H1 (cell line): ENCODE measurements around the gene ST6GALNAC3. TPM values are rescaled to one million over a fixed set of nuclear protein-coding genes. Genes with fewer than 3 reads are reported as not detected.

Source experiments
- CTCF ChIA-PET: fragments of 300-600 bp; sonication (Branson Sonifier 250); formaldehyde crosslinking; loops from one replicate; lab custom pipeline; 2021; ENCODE audit not compliant: partially characterized antibody; lab: Charles Lee
- POLR2A ChIA-PET: fragments of 300-600 bp; sonication (Branson Sonifier 250); formaldehyde crosslinking; loops from one replicate; lab custom pipeline; 2021; ENCODE audit warnings: inconsistent platforms; ENCODE audit not compliant: partially characterized antibody; lab: Charles Lee
- DNase-seq, 2 experiments: peaks; one replicate each; pipeline versions ENCODE4 v3.0.0 to v3.0.0-alpha.2; 2010 to 2022; ENCODE audit warnings: low spot score in 2 of 2, low read depth in 1 of 2, mixed read lengths in 1 of 2
- FAIRE-seq: peaks from 2 replicates; lab custom pipeline; 2011; peaks lifted over from hg19 to GRCh38; lab: Jason Lieb, UNC
- H2AFZ ChIP-seq: 2 replicates; pipeline ENCODE4 v1.8.1; 2012; ENCODE audit warnings: low read length, inconsistent platforms
- H2AK5ac ChIP-seq: 2 replicates; pipeline ENCODE4 v1.6.1; 2013; ENCODE audit warnings: low read depth, low read length
- H2BK120ac ChIP-seq: replicated peaks from 2 replicates; pipeline ENCODE3; 2013; ENCODE audit warnings: low read depth, low read length, inconsistent platforms
- H2BK12ac ChIP-seq: 2 replicates; pipeline ENCODE4 v1.6.1; 2013; ENCODE audit warnings: low read depth, low read length
- H2BK15ac ChIP-seq: 2 replicates; pipeline ENCODE4 v1.6.1; 2013; ENCODE audit warnings: low read length
- H2BK20ac ChIP-seq: 2 replicates; pipeline ENCODE4 v1.6.1; 2013; ENCODE audit warnings: low read length
- H2BK5ac ChIP-seq: 2 replicates; pipeline ENCODE4 v1.6.1; 2013; ENCODE audit warnings: low read depth, low read length
- H3K14ac ChIP-seq: 2 replicates; pipeline ENCODE4 v1.6.1; 2013; ENCODE audit warnings: inconsistent platforms; ENCODE audit not compliant: insufficient read length
- H3K18ac ChIP-seq: 2 replicates; pipeline ENCODE4 v1.6.1; 2013; ENCODE audit warnings: low read length; ENCODE audit errors: extremely low read depth
- H3K23ac ChIP-seq: 2 replicates; pipeline ENCODE4 v1.6.1; 2013; ENCODE audit warnings: inconsistent platforms; ENCODE audit not compliant: insufficient read length
- H3K23me2 ChIP-seq: 2 replicates; pipeline ENCODE4 v1.6.1; 2013; ENCODE audit warnings: low read depth, low read length
- H3K27ac ChIP-seq: 2 replicates; pipeline ENCODE4 v1.6.1; 2011; ENCODE audit warnings: low read depth, low read length, inconsistent platforms
- H3K27me3 ChIP-seq, 4 experiments: replicated peaks in 1 of 4; 1 replicate in 1 of 4; 2 replicates in 3 of 4; pipeline versions ENCODE4 v1.6.1 to v1.8.1; 2011 to 2013; ENCODE audit warnings: low read length in 3 of 4, mild to moderate bottlenecking in 3 of 4, inconsistent platforms in 2 of 4, mixed read lengths in 2 of 4, moderate library complexity in 1 of 4; ENCODE audit not compliant: control insufficient read depth in 3 of 4, insufficient read depth in 3 of 4; ENCODE audit errors: extremely low read depth in 1 of 4
- H3K36me3 ChIP-seq, 4 experiments: 2 replicates each; pipeline versions ENCODE4 v1.6.1 to v1.8.1; 2011 to 2013; ENCODE audit warnings: mild to moderate bottlenecking in 4 of 4, low read length in 3 of 4, moderate library complexity in 2 of 4, control low read depth in 1 of 4, inconsistent platforms in 1 of 4; ENCODE audit not compliant: insufficient read depth in 4 of 4, control insufficient read depth in 2 of 4
- H3K4ac ChIP-seq: replicated peaks from 2 replicates; pipeline ENCODE3; 2013; ENCODE audit warnings: low read length, low read depth, mixed read lengths, inconsistent platforms; ENCODE audit not compliant: insufficient read length
- H3K4me1 ChIP-seq, 4 experiments: replicated peaks in 1 of 4; 1 replicate in 1 of 4; 2 replicates in 3 of 4; pipeline versions ENCODE4 v1.6.1 to v1.8.1; 2011 to 2013; ENCODE audit warnings: low read length in 3 of 4, inconsistent platforms in 2 of 4, mixed read lengths in 1 of 4; ENCODE audit not compliant: insufficient read depth in 4 of 4, control insufficient read depth in 3 of 4
- H3K4me2 ChIP-seq, 2 experiments: 2 replicates each; pipeline versions ENCODE4 v1.6.1 to v1.8.1; 2011 to 2013; ENCODE audit warnings: low read depth in 2 of 2, low read length in 2 of 2, control low read depth in 1 of 2, inconsistent platforms in 1 of 2, mild to moderate bottlenecking in 1 of 2; ENCODE audit not compliant: insufficient read depth in 1 of 2
- H3K4me3 ChIP-seq, 4 experiments: fragments of 200-600, 300-600 bp in 1 of 4; sonication (generic), shearing (Covaris generic), sonication (Bioruptor Twin) in 1 of 4; 2 replicates each; pipeline versions ENCODE4 v1.5.1 to v1.8.1; 2011 to 2016; ENCODE audit warnings: low read length in 4 of 4, low read depth in 3 of 4, control low read depth in 2 of 4, inconsistent platforms in 2 of 4, mild to moderate bottlenecking in 2 of 4, mixed read lengths in 1 of 4, moderate library complexity in 1 of 4; ENCODE audit not compliant: insufficient read depth in 2 of 4; ENCODE audit errors: extremely low read depth in 1 of 4
- H3K56ac ChIP-seq: replicated peaks from 2 replicates; pipeline ENCODE3; 2013; ENCODE audit warnings: low read depth, mild to moderate bottlenecking, mixed read lengths, low read length, inconsistent platforms; ENCODE audit not compliant: insufficient read length
- H3K79me1 ChIP-seq: 2 replicates; pipeline ENCODE4 v1.6.1; 2013; ENCODE audit warnings: low read depth, low read length, control low read depth
- H3K79me2 ChIP-seq, 2 experiments: 2 replicates each; pipeline versions ENCODE4 v1.6.1 to v1.8.1; 2012 to 2013; ENCODE audit warnings: low read length in 2 of 2, mild to moderate bottlenecking in 2 of 2, inconsistent platforms in 1 of 2; ENCODE audit not compliant: insufficient read depth in 2 of 2, control insufficient read depth in 1 of 2
- H3K9ac ChIP-seq, 4 experiments: replicated peaks in 1 of 4; 1 replicate in 1 of 4; 2 replicates in 3 of 4; pipeline versions ENCODE4 v1.6.1 to v1.8.1; 2011 to 2013; ENCODE audit warnings: low read depth in 3 of 4, low read length in 3 of 4, control low read depth in 2 of 4, mild to moderate bottlenecking in 2 of 4, moderate library complexity in 2 of 4, inconsistent platforms in 1 of 4; ENCODE audit errors: extremely low read depth in 1 of 4
- H3K9me3 ChIP-seq, 2 experiments: 2 replicates each; pipeline versions ENCODE4 v1.6.1 to v1.8.1; 2012 to 2013; ENCODE audit warnings: mild to moderate bottlenecking in 2 of 2, moderate library complexity in 2 of 2, control low read depth in 1 of 2, inconsistent platforms in 1 of 2, low read depth in 1 of 2, low read length in 1 of 2, mixed read lengths in 1 of 2; ENCODE audit not compliant: insufficient read depth in 2 of 2
- H4K20me1 ChIP-seq, 2 experiments: replicated peaks in 1 of 2; 2 replicates each; pipeline versions ENCODE3 to v1.8.1; 2011 to 2013; ENCODE audit warnings: inconsistent platforms in 2 of 2, low read length in 2 of 2, mild to moderate bottlenecking in 1 of 2; ENCODE audit not compliant: insufficient read depth in 2 of 2, control insufficient read depth in 1 of 2
- H4K5ac ChIP-seq: 2 replicates; pipeline ENCODE4 v1.6.1; 2013; ENCODE audit warnings: low read length, low read depth, mixed read lengths, inconsistent platforms; ENCODE audit not compliant: insufficient read length
- H4K8ac ChIP-seq: 2 replicates; pipeline ENCODE4 v1.8.0; 2013; ENCODE audit warnings: mild to moderate bottlenecking, moderate library complexity, low read length, inconsistent platforms; ENCODE audit not compliant: insufficient read depth; ENCODE audit errors: extremely low read depth
- H4K91ac ChIP-seq: replicated peaks from 2 replicates; pipeline ENCODE3; 2013; ENCODE audit warnings: low read length, mixed read lengths, inconsistent platforms; ENCODE audit not compliant: insufficient read length
- CBX5 ChIP-seq: fragments of 300-800, 300-1000 bp; sonication (generic); IDR thresholded peaks from 2 replicates; pipeline ENCODE4 v1.7.1; 2016; ENCODE audit warnings: antibody characterized with exemption, low read length, low read depth
- EGR1 ChIP-seq: IDR thresholded peaks from 2 replicates; pipeline ENCODE4 v1.6.1; 2011; ENCODE audit warnings: low read depth, low read length, borderline replicate concordance
- FOSL1 ChIP-seq: IDR thresholded peaks from 2 replicates; pipeline ENCODE4 v1.6.1; 2011; ENCODE audit warnings: mild to moderate bottlenecking, low read depth, low read length, moderate library complexity; ENCODE audit not compliant: insufficient read depth
- RAD21 ChIP-seq, 2 experiments: IDR thresholded peaks in 1 of 2; conservative IDR thresholded peaks in 1 of 2; 2 replicates each; pipeline ENCODE4 v1.6.1; 2011; ENCODE audit warnings: low read depth in 2 of 2, low read length in 2 of 2, improper control_type of control experiment in 1 of 2, inconsistent platforms in 1 of 2, mild to moderate bottlenecking in 1 of 2, moderate library complexity in 1 of 2
- SAP30 ChIP-seq: fragments of 300-600 bp; sonication (generic); IDR thresholded peaks from 2 replicates; pipeline ENCODE4 v1.7.1; 2012; ENCODE audit warnings: low read length, moderate library complexity, mild to moderate bottlenecking, inconsistent platforms; ENCODE audit not compliant: insufficient read depth, insufficient replicate concordance
- SP4 ChIP-seq: IDR thresholded peaks from 2 replicates; pipeline ENCODE4 v1.6.1; 2012; ENCODE audit warnings: low read length, inconsistent platforms
- SUZ12 ChIP-seq: fragments of 200-600 bp; sonication (generic); IDR thresholded peaks from 2 replicates; pipeline ENCODE4 v1.6.1; 2012; ENCODE audit warnings: mild to moderate bottlenecking, inconsistent platforms, low read length, moderate library complexity, mixed read lengths
- TAF1 ChIP-seq: IDR thresholded peaks from 2 replicates; pipeline ENCODE4 v1.6.1; 2011; ENCODE audit warnings: mild to moderate bottlenecking, low read depth, low read length
- whole genome bisulfite sequencing, 2 experiments: shearing (Covaris generic) in 1 of 2; methylation state at CpG; one replicate each; pipeline versions ENCODE4 v1.1.6 to v1.1.7; 2013 to 2015; ENCODE audit warnings: low lambda C conversion rate in 2 of 2, mixed read lengths in 2 of 2, inconsistent platforms in 1 of 2, low coverage in 1 of 2, missing lambda C conversion rate in 1 of 2; ENCODE audit not compliant: insufficient replicate concordance in 2 of 2, insufficient coverage in 1 of 2, insufficient read length in 1 of 2; ENCODE audit errors: extremely low coverage in 1 of 2, missing lambda C conversion rate in 1 of 2; 5-methylcytosine and 5-hydroxymethylcytosine counted together
- polyA plus RNA-seq, 7 experiments: library from polyadenylated mRNA; depleted of rRNA in 3 of 7; stranded (reverse) in 5 of 7; unstranded in 2 of 7; fragments of >200 nt in 5 of 7; fragments of 200-250 nt in 2 of 7; gene quantifications; 1 replicate in 5 of 7; 2 replicates in 1 of 7; 4 replicates in 1 of 7; pipeline versions ENCODE4 v1.2.1 to v1.2.3, GENCODE V29; 2011 to 2013; ENCODE audit warnings: missing spikeins in 2 of 7, mixed read lengths in 2 of 7
- total RNA-seq: library from RNA; stranded (reverse); fragmentation: NEBNext Ultra II Directional; extraction: Animal tissue kit (Norgen Biotek cat#: 25700); gene quantifications from 2 replicates; pipeline ENCODE4 v1.2.1, GENCODE V29; 2021

The ST6GALNAC3 gene
- total and polyA plus RNA-seq, 2 of the 8 experiments (the other 6 are each of a cell fraction or from before 2014, with no cell fraction given), result 4.9 to 19.0 TPM

DNA sequence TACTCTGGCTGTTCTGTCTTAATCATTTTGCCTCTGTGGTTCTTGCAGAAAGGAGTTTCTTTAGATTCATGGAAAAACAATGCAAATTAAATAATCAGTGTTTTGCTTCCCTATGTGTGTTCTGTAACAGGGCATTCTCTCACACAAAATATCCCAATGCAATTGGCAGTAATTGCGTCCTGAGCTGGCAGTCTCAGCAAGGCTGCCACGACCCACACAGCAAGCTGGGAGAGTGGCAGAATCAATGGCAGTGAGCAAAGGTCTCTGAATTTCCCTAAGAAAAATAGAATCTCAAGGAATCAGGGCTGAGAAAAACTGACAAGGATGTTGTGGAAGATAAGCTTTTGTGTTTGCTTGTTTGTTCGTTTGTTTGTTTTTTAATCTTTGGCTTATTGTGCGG is 594.6 kb downstream of the ST6GALNAC3 start:
- TF ChIP-seq FOSL1 (no peak), RAD21 (IDR thresholded peaks at IDR 0.05 in 1 of 2, conservative IDR thresholded peaks at IDR 0.05 in 1 of 2; ENCODE audit: low read depth in 2 of 2, low read length in 2 of 2) (no peak), SUZ12 (no peak), EGR1 (no peak), CBX5 (no peak), SAP30 (no peak), SP4 (no peak), TAF1 (no peak)
- TF ChIP-seq, all 59 proteins: peak for 0
- Histone ChIP-seq H3K4ac (no peak overlapping the region), H3K9me3 (no peaks in the 10 kb centered on the region), H4K5ac (no peak overlapping the region), H2BK5ac (no peak overlapping the region), H3K23ac (no peak overlapping the region), H3K4me3 (no peak overlapping the region), H2AFZ (no peak overlapping the region), H3K56ac (no peak overlapping the region), H3K4me1 (no peaks in the 10 kb centered on the region), H3K27ac (no peak overlapping the region), H2BK20ac (no peak overlapping the region), H3K14ac (no peak overlapping the region), H3K36me3 (no peaks in the 10 kb centered on the region), H3K79me2 (no peaks in the 10 kb centered on the region), H3K9ac (no peak overlapping the region), H2BK12ac (no peak overlapping the region), H4K8ac (no peak overlapping the region), H3K18ac (no peak overlapping the region), H2BK15ac (no peak overlapping the region), H3K27me3 (no peaks in the 10 kb centered on the region), H2BK120ac (no peak overlapping the region), H4K20me1 (no peaks in the 10 kb centered on the region), H3K23me2 (no peaks in the 10 kb centered on the region), H4K91ac (no peak overlapping the region), H2AK5ac (no peak overlapping the region), H3K79me1 (no peaks in the 10 kb centered on the region), H3K4me2 (no peak overlapping the region)
- POLR2A ChIA-PET, result no interaction called here
- CTCF ChIA-PET, result interaction anchor here (0.7 kb wide), 1 partner anchor 12 kb away, joined by 3 read pairs; no protein-coding TSS in a partner anchor
- DNase-seq (no peak), FAIRE-seq (no peak)
- 88% methylated on average over 4 of the region's 4 CpGs; no CpG with 5 or more reads in 1 of the 2 experiments for WGBS, 2 experiments
